ENCODE measurements around the gene TRIM52. TPM values are rescaled to one million over a fixed set of nuclear protein-coding genes. Genes with fewer than 3 reads are reported as not detected.

The TRIM52 gene
- total and polyA plus RNA-seq, 9 of the 15 experiments (the other 6 are each of a cell fraction or from before 2014, with no cell fraction given): 3.3 to 21.9 (median 13.5) TPM

DNA sequence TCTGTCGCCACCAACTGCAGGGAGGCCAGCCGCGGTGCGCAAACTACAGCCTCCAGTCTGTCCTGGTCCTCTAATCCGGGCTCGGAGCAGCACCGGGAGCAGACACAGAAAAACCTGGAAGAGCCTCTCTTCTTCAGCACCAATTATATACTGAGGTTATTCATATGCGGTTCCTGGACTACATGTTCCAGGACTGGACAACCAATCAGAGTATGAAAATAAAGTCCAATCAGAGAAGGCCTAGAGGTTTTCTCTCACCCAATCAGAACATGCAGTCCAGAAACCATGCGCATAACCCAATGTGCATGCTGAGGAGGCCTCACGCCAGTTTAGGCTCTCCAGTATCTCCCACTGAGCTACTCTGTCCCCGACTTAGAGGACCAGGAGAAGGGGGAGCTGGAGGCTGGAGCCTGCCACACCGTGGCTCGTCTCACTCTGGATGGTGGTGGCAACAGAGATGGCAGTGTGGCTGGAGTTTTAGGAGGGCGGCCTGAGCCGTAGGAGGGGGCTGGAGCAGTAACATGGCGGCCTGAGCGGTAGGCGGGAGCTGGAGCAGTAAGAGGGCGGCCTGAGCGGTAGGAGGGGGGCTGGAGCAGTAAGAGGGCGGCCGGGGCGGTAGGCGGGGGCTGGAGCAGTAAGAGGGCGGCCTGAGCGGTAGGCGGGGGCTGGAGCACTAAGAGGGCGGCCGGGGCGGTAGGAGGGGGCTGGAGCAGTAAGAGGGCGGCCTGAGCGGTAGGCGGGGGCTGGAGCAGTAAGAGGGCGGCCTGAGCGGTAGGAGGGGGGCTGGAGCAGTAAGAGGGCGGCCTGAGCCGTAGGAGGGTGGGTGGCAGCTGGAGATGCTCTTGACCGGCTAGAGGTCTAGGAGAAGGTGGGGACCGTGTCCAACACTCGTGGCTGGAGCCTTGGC, 20.4 kb upstream of the TRIM52 start (continued):
- TF ChIP-seq, protein P1, sequence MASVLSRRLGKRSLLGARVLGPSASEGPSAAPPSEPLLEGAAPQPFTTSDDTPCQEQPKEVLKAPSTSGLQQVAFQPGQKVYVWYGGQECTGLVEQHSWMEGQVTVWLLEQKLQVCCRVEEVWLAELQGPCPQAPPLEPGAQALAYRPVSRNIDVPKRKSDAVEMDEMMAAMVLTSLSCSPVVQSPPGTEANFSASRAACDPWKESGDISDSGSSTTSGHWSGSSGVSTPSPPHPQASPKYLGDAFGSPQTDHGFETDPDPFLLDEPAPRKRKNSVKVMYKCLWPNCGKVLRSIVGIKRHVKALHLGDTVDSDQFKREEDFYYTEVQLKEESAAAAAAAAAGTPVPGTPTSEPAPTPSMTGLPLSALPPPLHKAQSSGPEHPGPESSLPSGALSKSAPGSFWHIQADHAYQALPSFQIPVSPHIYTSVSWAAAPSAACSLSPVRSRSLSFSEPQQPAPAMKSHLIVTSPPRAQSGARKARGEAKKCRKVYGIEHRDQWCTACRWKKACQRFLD (CRISPR knock-in tag; IDR thresholded peaks at IDR 0.05): peak; percentile 78; the same call in 1 of the 2 replicates
- TF ChIP-seq E2F5 (CRISPR knock-in tag; IDR thresholded peaks at IDR 0.05): 0 out of 2 replicates have a peak, but pooled peaks have one; percentile 47
- no peak; the same call in 1 of the 2 replicates for TF ChIP-seq CREB1 (IDR thresholded peaks at IDR 0.05)
- no peak for TF ChIP-seq CREB1 (CRISPR knock-in tag; IDR thresholded peaks at IDR 0.05)
- peak; percentile 22 for TF ChIP-seq SMAD1 (IDR thresholded peaks at IDR 0.05; ENCODE audit: low read depth, low read length, partially characterized antibody)
- no peak for TF ChIP-seq ZNF695 (CRISPR knock-in tag; IDR thresholded peaks at IDR 0.05)
- TF ChIP-seq SUPT5H (IDR thresholded peaks at IDR 0.05): peak; percentile 97
- TF ChIP-seq BACH1 (tag; IDR thresholded peaks at IDR 0.05): no peak
- TF ChIP-seq SIRT6 (IDR thresholded peaks at IDR 0.05; ENCODE audit: low read depth, low read length): no peak
- no peak for TF ChIP-seq ZBTB12 (CRISPR knock-in tag; IDR thresholded peaks at IDR 0.05)
- TF ChIP-seq ZNF830 (CRISPR knock-in tag; IDR thresholded peaks at IDR 0.05): no peak
- no peak for TF ChIP-seq TAF15 (IDR thresholded peaks at IDR 0.05; ENCODE audit: low read depth, low read length)
- TF ChIP-seq, protein P2, sequence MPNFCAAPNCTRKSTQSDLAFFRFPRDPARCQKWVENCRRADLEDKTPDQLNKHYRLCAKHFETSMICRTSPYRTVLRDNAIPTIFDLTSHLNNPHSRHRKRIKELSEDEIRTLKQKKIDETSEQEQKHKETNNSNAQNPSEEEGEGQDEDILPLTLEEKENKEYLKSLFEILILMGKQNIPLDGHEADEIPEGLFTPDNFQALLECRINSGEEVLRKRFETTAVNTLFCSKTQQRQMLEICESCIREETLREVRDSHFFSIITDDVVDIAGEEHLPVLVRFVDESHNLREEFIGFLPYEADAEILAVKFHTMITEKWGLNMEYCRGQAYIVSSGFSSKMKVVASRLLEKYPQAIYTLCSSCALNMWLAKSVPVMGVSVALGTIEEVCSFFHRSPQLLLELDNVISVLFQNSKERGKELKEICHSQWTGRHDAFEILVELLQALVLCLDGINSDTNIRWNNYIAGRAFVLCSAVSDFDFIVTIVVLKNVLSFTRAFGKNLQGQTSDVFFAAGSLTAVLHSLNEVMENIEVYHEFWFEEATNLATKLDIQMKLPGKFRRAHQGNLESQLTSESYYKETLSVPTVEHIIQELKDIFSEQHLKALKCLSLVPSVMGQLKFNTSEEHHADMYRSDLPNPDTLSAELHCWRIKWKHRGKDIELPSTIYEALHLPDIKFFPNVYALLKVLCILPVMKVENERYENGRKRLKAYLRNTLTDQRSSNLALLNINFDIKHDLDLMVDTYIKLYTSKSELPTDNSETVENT (CRISPR knock-in tag; IDR thresholded peaks at IDR 0.05): no peak
- TF ChIP-seq SOX6 (IDR thresholded peaks at IDR 0.05): no peak
- no peak for TF ChIP-seq HDAC8 (tag; IDR thresholded peaks at IDR 0.05)
- no peak for TF ChIP-seq HNRNPUL1 (IDR thresholded peaks at IDR 0.05; ENCODE audit: low read length)
- TF ChIP-seq, protein P3, sequence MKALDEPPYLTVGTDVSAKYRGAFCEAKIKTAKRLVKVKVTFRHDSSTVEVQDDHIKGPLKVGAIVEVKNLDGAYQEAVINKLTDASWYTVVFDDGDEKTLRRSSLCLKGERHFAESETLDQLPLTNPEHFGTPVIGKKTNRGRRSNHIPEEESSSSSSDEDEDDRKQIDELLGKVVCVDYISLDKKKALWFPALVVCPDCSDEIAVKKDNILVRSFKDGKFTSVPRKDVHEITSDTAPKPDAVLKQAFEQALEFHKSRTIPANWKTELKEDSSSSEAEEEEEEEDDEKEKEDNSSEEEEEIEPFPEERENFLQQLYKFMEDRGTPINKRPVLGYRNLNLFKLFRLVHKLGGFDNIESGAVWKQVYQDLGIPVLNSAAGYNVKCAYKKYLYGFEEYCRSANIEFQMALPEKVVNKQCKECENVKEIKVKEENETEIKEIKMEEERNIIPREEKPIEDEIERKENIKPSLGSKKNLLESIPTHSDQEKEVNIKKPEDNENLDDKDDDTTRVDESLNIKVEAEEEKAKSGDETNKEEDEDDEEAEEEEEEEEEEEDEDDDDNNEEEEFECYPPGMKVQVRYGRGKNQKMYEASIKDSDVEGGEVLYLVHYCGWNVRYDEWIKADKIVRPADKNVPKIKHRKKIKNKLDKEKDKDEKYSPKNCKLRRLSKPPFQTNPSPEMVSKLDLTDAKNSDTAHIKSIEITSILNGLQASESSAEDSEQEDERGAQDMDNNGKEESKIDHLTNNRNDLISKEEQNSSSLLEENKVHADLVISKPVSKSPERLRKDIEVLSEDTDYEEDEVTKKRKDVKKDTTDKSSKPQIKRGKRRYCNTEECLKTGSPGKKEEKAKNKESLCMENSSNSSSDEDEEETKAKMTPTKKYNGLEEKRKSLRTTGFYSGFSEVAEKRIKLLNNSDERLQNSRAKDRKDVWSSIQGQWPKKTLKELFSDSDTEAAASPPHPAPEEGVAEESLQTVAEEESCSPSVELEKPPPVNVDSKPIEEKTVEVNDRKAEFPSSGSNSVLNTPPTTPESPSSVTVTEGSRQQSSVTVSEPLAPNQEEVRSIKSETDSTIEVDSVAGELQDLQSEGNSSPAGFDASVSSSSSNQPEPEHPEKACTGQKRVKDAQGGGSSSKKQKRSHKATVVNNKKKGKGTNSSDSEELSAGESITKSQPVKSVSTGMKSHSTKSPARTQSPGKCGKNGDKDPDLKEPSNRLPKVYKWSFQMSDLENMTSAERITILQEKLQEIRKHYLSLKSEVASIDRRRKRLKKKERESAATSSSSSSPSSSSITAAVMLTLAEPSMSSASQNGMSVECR (CRISPR knock-in tag; IDR thresholded peaks at IDR 0.05): peak; percentile 82
- no peak for TF ChIP-seq ZNF347 (CRISPR knock-in tag; IDR thresholded peaks at IDR 0.05; ENCODE audit: low read depth)
